NT2/D1 (cell line): ENCODE results near the gene SEMA3A.

Source experiments
- SUZ12 ChIP-seq: IDR thresholded peaks from 2 replicates; pipeline ENCODE4 v1.6.1; 2011; ENCODE audit not compliant: insufficient read length, insufficient read depth; ENCODE audit errors: extremely low read depth
- YY1 ChIP-seq: IDR thresholded peaks from 2 replicates; pipeline ENCODE4 v1.6.1; 2011; ENCODE audit not compliant: insufficient read length, insufficient read depth
- ZNF274 ChIP-seq: IDR thresholded peaks from 2 replicates; pipeline ENCODE4 v1.6.1; 2011; ENCODE audit warnings: mild to moderate bottlenecking, low read depth, low read length

DNA sequence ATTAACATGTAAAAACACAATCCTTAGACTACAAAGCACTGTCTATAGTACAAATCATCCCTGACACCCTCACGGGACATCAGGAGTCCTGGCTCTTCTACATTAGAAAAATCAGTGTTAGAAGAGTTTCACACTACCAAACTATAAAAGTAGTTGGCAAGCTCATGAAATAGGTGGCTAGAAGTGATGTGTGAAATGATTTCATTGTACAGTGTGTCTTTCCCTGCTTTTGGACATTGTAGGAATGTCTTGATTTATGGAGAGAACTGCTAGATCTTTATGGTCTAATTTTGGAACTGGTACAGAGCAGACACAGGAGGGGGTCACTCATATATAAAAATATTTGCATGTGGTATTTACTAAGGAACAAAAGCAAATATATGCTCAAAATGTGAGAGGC is 33.2 kb downstream of the SEMA3A start:
- TF ChIP-seq ZNF274 (no peak), YY1 (no peak), SUZ12 (no peak)
